ENCODE results near the gene STEAP3. TPM values are rescaled to one million over a fixed set of nuclear protein-coding genes. Genes with fewer than 3 reads are reported as not detected.

The STEAP3 gene
- total RNA-seq, 1 experiment from 2014 or later, result 15.4 TPM

DNA sequence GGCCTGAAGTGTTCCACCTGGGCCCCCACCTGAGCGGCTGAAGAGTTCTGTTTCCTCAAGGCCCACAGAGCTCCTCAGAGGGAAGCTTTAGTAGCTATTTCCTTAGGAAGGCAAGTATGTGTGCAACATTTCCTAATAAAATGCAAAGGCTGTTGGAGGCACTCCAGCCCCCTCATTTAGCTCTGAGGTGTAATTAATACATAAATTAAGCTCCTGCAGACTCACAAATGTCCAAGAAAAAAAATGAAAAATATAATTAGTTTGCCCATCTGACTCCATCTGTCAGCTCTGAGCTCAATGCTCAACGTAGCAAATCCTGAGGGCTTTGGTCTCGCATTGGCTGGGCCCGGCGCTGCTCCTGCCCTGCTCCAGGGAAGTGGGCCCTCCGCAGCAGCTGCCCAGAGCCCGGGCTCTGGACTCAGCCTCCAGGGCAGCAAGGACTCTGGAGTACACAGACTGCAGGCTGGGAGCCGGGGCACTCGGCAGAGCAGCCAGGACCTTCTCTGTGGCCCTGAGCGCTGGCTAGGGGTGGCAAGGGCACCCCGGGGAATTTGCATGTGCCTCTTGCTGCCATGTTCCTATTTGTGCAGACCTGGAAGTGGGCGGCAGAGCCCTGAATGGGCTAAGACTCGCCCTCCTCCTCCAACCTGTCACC, 41.7 kb upstream of the STEAP3 start:
- TF ChIP-seq, protein P1, sequence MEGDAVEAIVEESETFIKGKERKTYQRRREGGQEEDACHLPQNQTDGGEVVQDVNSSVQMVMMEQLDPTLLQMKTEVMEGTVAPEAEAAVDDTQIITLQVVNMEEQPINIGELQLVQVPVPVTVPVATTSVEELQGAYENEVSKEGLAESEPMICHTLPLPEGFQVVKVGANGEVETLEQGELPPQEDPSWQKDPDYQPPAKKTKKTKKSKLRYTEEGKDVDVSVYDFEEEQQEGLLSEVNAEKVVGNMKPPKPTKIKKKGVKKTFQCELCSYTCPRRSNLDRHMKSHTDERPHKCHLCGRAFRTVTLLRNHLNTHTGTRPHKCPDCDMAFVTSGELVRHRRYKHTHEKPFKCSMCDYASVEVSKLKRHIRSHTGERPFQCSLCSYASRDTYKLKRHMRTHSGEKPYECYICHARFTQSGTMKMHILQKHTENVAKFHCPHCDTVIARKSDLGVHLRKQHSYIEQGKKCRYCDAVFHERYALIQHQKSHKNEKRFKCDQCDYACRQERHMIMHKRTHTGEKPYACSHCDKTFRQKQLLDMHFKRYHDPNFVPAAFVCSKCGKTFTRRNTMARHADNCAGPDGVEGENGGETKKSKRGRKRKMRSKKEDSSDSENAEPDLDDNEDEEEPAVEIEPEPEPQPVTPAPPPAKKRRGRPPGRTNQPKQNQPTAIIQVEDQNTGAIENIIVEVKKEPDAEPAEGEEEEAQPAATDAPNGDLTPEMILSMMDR (conservative IDR thresholded peaks at IDR 0.05), result no peak
- no peak overlapping the region for H3K27ac Mint-ChIP-seq
- DNase-seq, result no peak
- H3K18ac ChIP-seq (ENCODE audit: insufficient read length, low read depth, low read length), result no peak overlapping the region
- no peak overlapping the region for H4K91ac ChIP-seq (ENCODE audit: insufficient read length, low read depth, low read length)
- H3K36me3 Mint-ChIP-seq (ENCODE audit: insufficient read depth in 1 of 3, low read depth in 3 of 3), result no peaks in the 10 kb centered on the region
- H3K79me1 ChIP-seq (ENCODE audit: insufficient read depth, low read depth, low read length, poor library complexity, severe bottlenecking), result no peaks in the 10 kb centered on the region
- H3K14ac ChIP-seq (ENCODE audit: insufficient read depth, low read length), result no peak overlapping the region
- H3K27me3 ChIP-seq (ENCODE audit: insufficient read depth, low read length), result no peaks in the 10 kb centered on the region
- no peak overlapping the region for H2BK5ac ChIP-seq (ENCODE audit: insufficient read length, low read length)
- H3K23ac ChIP-seq (ENCODE audit: insufficient read length, low read depth, low read length), result no peak overlapping the region
- no peak overlapping the region for H4K5ac ChIP-seq (ENCODE audit: insufficient read length, low read depth, low read length)
- no peaks in the 10 kb centered on the region for H3K9me3 ChIP-seq (ENCODE audit: control insufficient read depth, low read depth, low read length)
- H2BK12ac ChIP-seq (ENCODE audit: insufficient read length, low read depth, low read length), result no peak overlapping the region
- H3K4ac ChIP-seq (ENCODE audit: low read depth, low read length), result no peak overlapping the region
- peaks cover 9 to 11% of the 10 kb centered on the region in 2 experiments for H3K4me1 Mint-ChIP-seq
- H2AFZ ChIP-seq (ENCODE audit: low read length), result no peak overlapping the region
- no peak overlapping the region for H3K9ac ChIP-seq (ENCODE audit: extremely low read depth, insufficient read length, low read length)
- no peaks in the 10 kb centered on the region for H3K9me3 Mint-ChIP-seq
- H3K56ac ChIP-seq (ENCODE audit: insufficient read length, low read depth, low read length), result no peak overlapping the region
- no peaks in the 10 kb centered on the region for H4K20me1 ChIP-seq (ENCODE audit: control insufficient read depth, insufficient read depth, insufficient read length)
- H4K8ac ChIP-seq (replicated peaks; ENCODE audit: insufficient read length, low read depth, low read length), result no peak overlapping the region
- no peak overlapping the region for H2BK20ac ChIP-seq (ENCODE audit: low read depth, low read length, poor library complexity, severe bottlenecking)
- H2BK120ac ChIP-seq (ENCODE audit: low read depth, low read length, poor library complexity, severe bottlenecking), result no peak overlapping the region
- no peaks in the 10 kb centered on the region for H3K79me2 ChIP-seq (ENCODE audit: insufficient read depth, low read length)
- no peak overlapping the region for H2BK15ac ChIP-seq (ENCODE audit: low read depth, low read length)
- no peak overlapping the region for H3K4me3 Mint-ChIP-seq
- H3K23me2 ChIP-seq (ENCODE audit: insufficient read length, low read depth, low read length, poor library complexity, severe bottlenecking), result no peaks in the 10 kb centered on the region
- no CpG with 5 or more reads among the region's 13 CpGs for WGBS (ENCODE audit: extremely low coverage, insufficient read length, low lambda C conversion rate)
- H3K4me1 ChIP-seq (ENCODE audit: insufficient read depth, low read length), result no peaks in the 10 kb centered on the region
- no peak overlapping the region for H3K27ac ChIP-seq (ENCODE audit: insufficient read length, low read depth, low read length)
- no peak overlapping the region for H2AK5ac ChIP-seq (ENCODE audit: insufficient read length, low read length)
- no peak overlapping the region for H3K4me2 ChIP-seq (ENCODE audit: insufficient read depth, insufficient read length, low read length)
- no peaks in the 10 kb centered on the region; the same call in 1 of the 2 replicates for H3K27me3 Mint-ChIP-seq (ENCODE audit: low read depth)
- no peak overlapping the region for H3T11ph ChIP-seq (ENCODE audit: low read length)
